Measurements from ENCODE around the gene UBE2J2. TPM values are rescaled to one million over a fixed set of nuclear protein-coding genes. Genes with fewer than 3 reads are reported as not detected.
A peak's percentile ranks its signal among the peaks of the same experiment; 100 is the strongest.

The UBE2J2 gene
- total RNA-seq, 1 experiment from 2014 or later, result 54.2 TPM

GRCh38 chr1:1229770-1230169 is 43.9 kb downstream of the UBE2J2 start:
- Histone ChIP-seq H3K9me2 (ENCODE audit: insufficient read depth) (no peaks in the 10 kb centered on the region), H3K27me3 (ENCODE audit: insufficient read depth, low read depth) (no peaks in the 10 kb centered on the region), H3K36me3 (ENCODE audit: low read depth) (no peaks in the 10 kb centered on the region), H3K4me3 (no peak overlapping the region), H3K79me2 (ENCODE audit: low read depth) (peaks cover 76% of the 10 kb centered on the region), H3K4me2 (peak overlapping the region; percentile 85; the same call in 1 of the 2 replicates), H3K27ac (no peak overlapping the region), H2AFZ (no peak overlapping the region), H3K9me3 (ENCODE audit: insufficient read depth, low read depth) (no peaks in the 10 kb centered on the region), H4K20me1 (ENCODE audit: insufficient read depth) (peaks cover 31% of the 10 kb centered on the region), H3K4me1 (replicated peaks; ENCODE audit: insufficient read depth) (peaks cover 26% of the 10 kb centered on the region), H3F3A (ENCODE audit: insufficient read depth, low read depth) (peaks cover 12% of the 10 kb centered on the region; the same call in 1 of the 2 replicates)
- intact Hi-C loops (cut with micrococcal nuclease; ENCODE audit: unreplicated experiment), result loop anchor here (2.0 to 10.0 kb wide), 2 partner anchors 107 to 245 kb away; partner anchors contain the start of gene PERM1
- no peak for TF ChIP-seq EZH2 (IDR thresholded peaks at IDR 0.05; ENCODE audit: low read depth)
- TF ChIP-seq, protein P1, sequence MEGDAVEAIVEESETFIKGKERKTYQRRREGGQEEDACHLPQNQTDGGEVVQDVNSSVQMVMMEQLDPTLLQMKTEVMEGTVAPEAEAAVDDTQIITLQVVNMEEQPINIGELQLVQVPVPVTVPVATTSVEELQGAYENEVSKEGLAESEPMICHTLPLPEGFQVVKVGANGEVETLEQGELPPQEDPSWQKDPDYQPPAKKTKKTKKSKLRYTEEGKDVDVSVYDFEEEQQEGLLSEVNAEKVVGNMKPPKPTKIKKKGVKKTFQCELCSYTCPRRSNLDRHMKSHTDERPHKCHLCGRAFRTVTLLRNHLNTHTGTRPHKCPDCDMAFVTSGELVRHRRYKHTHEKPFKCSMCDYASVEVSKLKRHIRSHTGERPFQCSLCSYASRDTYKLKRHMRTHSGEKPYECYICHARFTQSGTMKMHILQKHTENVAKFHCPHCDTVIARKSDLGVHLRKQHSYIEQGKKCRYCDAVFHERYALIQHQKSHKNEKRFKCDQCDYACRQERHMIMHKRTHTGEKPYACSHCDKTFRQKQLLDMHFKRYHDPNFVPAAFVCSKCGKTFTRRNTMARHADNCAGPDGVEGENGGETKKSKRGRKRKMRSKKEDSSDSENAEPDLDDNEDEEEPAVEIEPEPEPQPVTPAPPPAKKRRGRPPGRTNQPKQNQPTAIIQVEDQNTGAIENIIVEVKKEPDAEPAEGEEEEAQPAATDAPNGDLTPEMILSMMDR (conservative IDR thresholded peaks at IDR 0.05), result no peak
- ChIA-PET CTCF (no interaction called here), POLR2A (ENCODE audit: unreplicated experiment) (no interaction called here)
- BruUV-seq (replicated peaks), result no TSS peak
- no peak for DNase-seq

DNA sequence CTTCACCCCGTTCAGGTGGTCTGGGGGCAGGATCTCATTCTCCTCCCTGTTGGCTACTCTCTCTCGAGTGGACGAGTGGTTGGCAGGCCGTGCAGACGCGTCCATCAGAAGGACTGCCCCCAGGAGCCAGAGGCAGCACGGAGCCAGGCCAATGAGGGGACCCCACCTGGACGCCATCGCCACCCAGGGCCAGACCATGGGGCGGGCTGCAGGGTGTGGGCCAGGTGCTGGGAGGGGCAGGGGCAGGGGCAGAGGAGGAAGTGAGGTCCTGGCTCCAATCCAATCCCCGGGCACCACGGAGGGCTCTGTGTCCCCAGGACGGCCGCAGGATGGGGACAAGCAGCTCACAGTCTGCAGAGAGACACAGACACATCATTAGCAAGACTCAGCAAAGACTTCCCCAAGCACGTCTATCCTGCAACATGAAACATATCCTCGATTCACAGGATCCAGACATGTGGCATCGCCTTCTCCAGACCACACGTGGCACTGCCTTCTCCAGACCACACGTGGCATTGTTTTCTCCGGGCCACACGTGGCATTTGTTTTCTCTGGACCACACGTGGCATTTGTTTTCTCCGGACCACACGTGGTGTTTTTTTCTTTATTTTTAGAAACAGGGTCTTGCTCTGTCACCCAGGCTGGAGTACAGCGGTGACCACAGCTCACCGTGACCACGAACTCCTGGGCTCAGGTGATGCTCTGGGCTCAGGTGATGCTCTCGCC is 44.9 kb downstream of the UBE2J2 start:
- Histone ChIP-seq H3K4me3 (no peak overlapping the region), H3K4me1 (replicated peaks; ENCODE audit: insufficient read depth) (peaks cover 22% of the 10 kb centered on the region), H3K27me3 (ENCODE audit: insufficient read depth, low read depth) (no peaks in the 10 kb centered on the region), H4K20me1 (ENCODE audit: insufficient read depth) (peaks cover 33% of the 10 kb centered on the region), H3K27ac (no peak overlapping the region), H3K36me3 (ENCODE audit: low read depth) (no peaks in the 10 kb centered on the region), H3K9me3 (ENCODE audit: insufficient read depth, low read depth) (no peaks in the 10 kb centered on the region), H3K4me2 (no peak overlapping the region), H3K79me2 (ENCODE audit: low read depth) (peaks cover 66% of the 10 kb centered on the region), H3K9me2 (ENCODE audit: insufficient read depth) (no peaks in the 10 kb centered on the region), H2AFZ (no peak overlapping the region), H3F3A (ENCODE audit: insufficient read depth, low read depth) (peaks cover 9% of the 10 kb centered on the region; the same call in 1 of the 2 replicates)
- TF ChIP-seq, protein P1 (conservative IDR thresholded peaks at IDR 0.05), result no peak
- no peak for TF ChIP-seq EZH2 (IDR thresholded peaks at IDR 0.05; ENCODE audit: low read depth)
- POLR2A ChIA-PET (ENCODE audit: unreplicated experiment), result no interaction called here
- no peak for DNase-seq
- BruUV-seq (replicated peaks), result no TSS peak
- intact Hi-C loops (cut with micrococcal nuclease; ENCODE audit: unreplicated experiment), result no loop called here
- CTCF ChIA-PET, result no interaction called here

GRCh38 chr1:1228187-1228586 is 45.5 kb downstream of the UBE2J2 start:
- Histone ChIP-seq H3K27me3 (ENCODE audit: insufficient read depth, low read depth) (no peaks in the 10 kb centered on the region), H4K20me1 (ENCODE audit: insufficient read depth) (peaks cover 30% of the 10 kb centered on the region), H3K4me3 (no peak overlapping the region), H3K27ac (no peak overlapping the region), H2AFZ (no peak overlapping the region), H3K79me2 (ENCODE audit: low read depth) (peaks cover 60% of the 10 kb centered on the region), H3K9me3 (ENCODE audit: insufficient read depth, low read depth) (no peaks in the 10 kb centered on the region), H3K36me3 (ENCODE audit: low read depth) (no peaks in the 10 kb centered on the region; the same call in 1 of the 2 replicates), H3F3A (ENCODE audit: insufficient read depth, low read depth) (peaks cover 5% of the 10 kb centered on the region; the same call in 1 of the 2 replicates), H3K9me2 (ENCODE audit: insufficient read depth) (no peaks in the 10 kb centered on the region), H3K4me1 (replicated peaks; ENCODE audit: insufficient read depth) (peaks cover 16% of the 10 kb centered on the region), H3K4me2 (no peak overlapping the region)
- ChIA-PET POLR2A (ENCODE audit: unreplicated experiment) (no interaction called here), CTCF (no interaction called here)
- no peak for TF ChIP-seq EZH2 (IDR thresholded peaks at IDR 0.05; ENCODE audit: low read depth)
- TF ChIP-seq, protein P1 (conservative IDR thresholded peaks at IDR 0.05), result no peak
- no TSS peak for BruUV-seq (replicated peaks)
- DNase-seq, result no peak
- intact Hi-C loops (cut with micrococcal nuclease; ENCODE audit: unreplicated experiment), result no loop called here

Measured in PC-9 (cell line).